Fibroblast of lung (primary cell): ENCODE results near the gene ZFP14.

ENCODE experiments used
- EZH2 ChIP-seq: IDR thresholded peaks from 2 replicates; pipeline ENCODE4 v1.5.1; 2012; ENCODE audit warnings: low read length, control low read depth, mild to moderate bottlenecking; ENCODE audit errors: missing control alignments
- TF ChIP-seq, protein P1 (sequence below), 2 donors: IDR thresholded peaks in 1 of 2; conservative IDR thresholded peaks in 1 of 2; 1 replicate in 1 of 2; 2 replicates in 1 of 2; pipeline ENCODE4 v1.5.1; 2011 to 2012; ENCODE audit warnings: low read length in 2 of 2, control low read depth in 1 of 2, inconsistent platforms in 1 of 2, low read depth in 1 of 2, mild to moderate bottlenecking in 1 of 2

DNA sequence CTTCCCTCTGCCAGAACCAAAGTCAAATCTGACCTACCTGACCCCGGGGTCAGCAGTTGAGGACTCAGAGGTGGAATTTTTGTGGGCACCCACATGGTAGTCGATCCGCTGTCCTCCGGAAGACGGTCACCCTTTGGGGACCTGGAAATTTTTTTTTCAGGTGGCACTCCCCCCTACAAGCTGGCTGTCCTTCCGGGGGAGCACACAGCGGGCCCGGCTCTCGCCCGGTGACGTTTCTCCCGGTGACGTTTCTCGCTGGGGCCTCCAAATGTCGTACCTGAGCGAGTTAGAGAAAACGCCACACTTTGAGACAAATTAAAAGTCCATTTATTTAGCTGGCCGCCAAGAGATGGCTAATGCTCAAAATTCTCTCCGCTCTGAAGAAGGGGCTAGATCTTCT is 48.8 kb downstream of the ZFP14 start:
- TF ChIP-seq, protein P1, sequence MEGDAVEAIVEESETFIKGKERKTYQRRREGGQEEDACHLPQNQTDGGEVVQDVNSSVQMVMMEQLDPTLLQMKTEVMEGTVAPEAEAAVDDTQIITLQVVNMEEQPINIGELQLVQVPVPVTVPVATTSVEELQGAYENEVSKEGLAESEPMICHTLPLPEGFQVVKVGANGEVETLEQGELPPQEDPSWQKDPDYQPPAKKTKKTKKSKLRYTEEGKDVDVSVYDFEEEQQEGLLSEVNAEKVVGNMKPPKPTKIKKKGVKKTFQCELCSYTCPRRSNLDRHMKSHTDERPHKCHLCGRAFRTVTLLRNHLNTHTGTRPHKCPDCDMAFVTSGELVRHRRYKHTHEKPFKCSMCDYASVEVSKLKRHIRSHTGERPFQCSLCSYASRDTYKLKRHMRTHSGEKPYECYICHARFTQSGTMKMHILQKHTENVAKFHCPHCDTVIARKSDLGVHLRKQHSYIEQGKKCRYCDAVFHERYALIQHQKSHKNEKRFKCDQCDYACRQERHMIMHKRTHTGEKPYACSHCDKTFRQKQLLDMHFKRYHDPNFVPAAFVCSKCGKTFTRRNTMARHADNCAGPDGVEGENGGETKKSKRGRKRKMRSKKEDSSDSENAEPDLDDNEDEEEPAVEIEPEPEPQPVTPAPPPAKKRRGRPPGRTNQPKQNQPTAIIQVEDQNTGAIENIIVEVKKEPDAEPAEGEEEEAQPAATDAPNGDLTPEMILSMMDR (conservative IDR thresholded peaks at IDR 0.05 in 1 of 2, IDR thresholded peaks at IDR 0.05 in 1 of 2; ENCODE audit: low read depth in 1 of 2, low read length in 2 of 2) = no peak
- TF ChIP-seq EZH2 = no peak
